ENCODE data around the gene SPG7. TPM values are rescaled to one million over a fixed set of nuclear protein-coding genes. Genes with fewer than 3 reads are reported as not detected.

Gene SPG7
- total RNA-seq, 4 donors from 2014 or later = 68.6 to 125 (median 74.8) TPM

- ATAC-seq (ENCODE audit: low FRiP score) (peak; percentile 32), DNase-seq (ENCODE audit: low spot score) (peak; percentile 93)
- TF ChIP-seq CTCF (IDR thresholded peaks at IDR 0.05) = no peak
These were observed 2.7 kb upstream of the SPG7 start for GRCh38 chr16:89505204-89506112.

GRCh38 chr16:89506113-89506504 is 2.1 kb upstream of the SPG7 start:
- TF ChIP-seq CTCF (IDR thresholded peaks at IDR 0.05) = no peak
- DNase-seq (ENCODE audit: low spot score) (no peak), ATAC-seq (ENCODE audit: low FRiP score) (no peak)

GRCh38 chr16:89506791-89507191 is 1.4 kb upstream of the SPG7 start:
- no peak for DNase-seq (ENCODE audit: low spot score)
- no peak for TF ChIP-seq CTCF (IDR thresholded peaks at IDR 0.05)
- ATAC-seq (ENCODE audit: low FRiP score) = no peak

- ATAC-seq (ENCODE audit: low FRiP score) (no peak), DNase-seq (ENCODE audit: low spot score) (no peak)
- TF ChIP-seq CTCF (IDR thresholded peaks at IDR 0.05) = no peak
These were observed 879 bp upstream of the SPG7 start for GRCh38 chr16:89507214-89507833.

- DNase-seq (ENCODE audit: low spot score) (no peak), ATAC-seq (ENCODE audit: low FRiP score) (no peak)
- TF ChIP-seq CTCF (IDR thresholded peaks at IDR 0.05) = no peak
These were observed 2.3 kb downstream of the SPG7 start for GRCh38 chr16:89510526-89510925.

GRCh38 chr16:89511374-89511773 is 3.2 kb downstream of the SPG7 start:
- DNase-seq (ENCODE audit: low spot score) (no peak), ATAC-seq (ENCODE audit: low FRiP score) (no peak)
- no peak for TF ChIP-seq CTCF (IDR thresholded peaks at IDR 0.05)
